Endodermal cell (in vitro differentiated cells): Measurements from ENCODE around the gene PALLD. TPM values are rescaled to one million over a fixed set of nuclear protein-coding genes. Genes with fewer than 3 reads are reported as not detected.

Source experiments
- DNase-seq: peaks from one replicate; pipeline ENCODE4 v3.0.0-alpha.2; 2017
- H3K27ac ChIP-seq: 2 replicates; pipeline ENCODE4 v1.5.1; 2013; ENCODE audit warnings: mild to moderate bottlenecking, low read depth, low read length, moderate library complexity
- H3K27me3 ChIP-seq: 2 replicates; pipeline ENCODE4 v1.6.1; 2013; ENCODE audit warnings: mild to moderate bottlenecking, low read length, moderate library complexity; ENCODE audit not compliant: insufficient read depth, control insufficient read depth, poor library complexity, severe bottlenecking
- H3K36me3 ChIP-seq: 2 replicates; pipeline ENCODE4 v1.7.0; 2013; ENCODE audit warnings: mild to moderate bottlenecking, low read length, moderate library complexity; ENCODE audit not compliant: control insufficient read depth, insufficient read depth
- H3K4me1 ChIP-seq: one replicate; pipeline ENCODE4 v1.7.0; 2013; ENCODE audit warnings: low read length; ENCODE audit not compliant: control insufficient read depth, insufficient read depth
- H3K4me3 ChIP-seq: 2 replicates; pipeline ENCODE4 v1.5.1; 2013; ENCODE audit warnings: mild to moderate bottlenecking, low read length, moderate library complexity
- H3K9ac ChIP-seq: 2 replicates; pipeline ENCODE4 v1.6.1; 2013; ENCODE audit warnings: mild to moderate bottlenecking, low read length, moderate library complexity; ENCODE audit not compliant: poor library complexity, severe bottlenecking; ENCODE audit errors: extremely low read depth
- H3K9me3 ChIP-seq: 2 replicates; pipeline ENCODE4 v1.6.1; 2013; ENCODE audit warnings: mild to moderate bottlenecking, low read length, moderate library complexity; ENCODE audit not compliant: control insufficient read depth
- H3K27ac Mint-ChIP-seq: 2 replicates; pipeline ENCODE4 v1.8.0; 2020; ENCODE audit warnings: mixed read lengths
- H3K27me3 Mint-ChIP-seq: 2 replicates; pipeline ENCODE4 v1.8.0; 2021; ENCODE audit warnings: mild to moderate bottlenecking, mixed read lengths; ENCODE audit not compliant: insufficient read depth
- H3K36me3 Mint-ChIP-seq: 2 replicates; pipeline ENCODE4 v1.8.0; 2020; ENCODE audit warnings: low read depth, mixed read lengths
- H3K4me1 Mint-ChIP-seq: 2 replicates; pipeline ENCODE4 v1.8.0; 2020; ENCODE audit warnings: mixed read lengths
- H3K4me3 Mint-ChIP-seq: 2 replicates; pipeline ENCODE4 v1.8.0; 2020; ENCODE audit warnings: mild to moderate bottlenecking, moderate library complexity, mixed read lengths
- H3K9me3 Mint-ChIP-seq: 2 replicates; pipeline ENCODE4 v1.8.0; 2020; ENCODE audit warnings: mild to moderate bottlenecking, mixed read lengths
- WGBS, 2 experiments: methylation state at CpG; one replicate each; pipeline versions ENCODE4 v1.1.5 to v1.1.7; 2013; ENCODE audit warnings: missing lambda C conversion rate in 2 of 2, mixed read lengths in 1 of 2; ENCODE audit not compliant: insufficient coverage in 1 of 2, insufficient read length in 1 of 2; 5-methylcytosine and 5-hydroxymethylcytosine counted together
- total RNA-seq, 2 donors: library from RNA; stranded (reverse); fragmentation: NEBNext Ultra II Directional in 1 of 2; extraction: Animal tissue kit (Norgen Biotek cat#: 25700) in 1 of 2; gene quantifications; 2 replicates in 1 of 2; 3 replicates in 1 of 2; pipeline ENCODE4 v1.2.1, GENCODE V29; 2021
- TF ChIP-seq, protein P1 (sequence below): fragments of 200-600 bp; sonication (generic); conservative IDR thresholded peaks from 2 replicates; pipeline ENCODE4 v1.5.0; 2021; ENCODE audit warnings: antibody characterized with exemption, mild to moderate bottlenecking

The PALLD gene
- total RNA-seq, 2 donors from 2014 or later: 51.8 to 86.7 TPM

DNA sequence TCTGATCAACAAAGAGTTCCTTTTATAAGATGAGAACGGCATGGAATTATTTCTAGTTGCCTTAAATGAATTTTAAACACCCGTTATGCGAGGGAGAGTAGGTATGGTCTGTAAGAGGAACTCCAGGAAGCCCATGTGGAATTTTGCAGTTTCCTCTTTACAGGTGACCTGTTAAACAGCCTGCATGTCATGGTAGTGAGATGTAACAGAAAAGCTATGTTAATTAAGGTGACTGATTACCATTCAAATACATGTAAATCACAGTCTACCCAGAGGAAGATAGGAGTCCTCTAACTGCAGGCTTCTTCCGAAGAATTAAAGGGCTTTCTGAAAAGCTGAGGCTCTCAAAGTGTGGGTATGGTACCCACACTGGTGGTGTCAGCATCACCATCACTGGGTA is 349.6 kb downstream of the PALLD start:
- Histone ChIP-seq H3K9ac (no peak overlapping the region), H3K4me3 (no peak overlapping the region), H3K36me3 (peaks cover 45% of the 10 kb centered on the region), H3K27me3 (no peaks in the 10 kb centered on the region), H3K9me3 (no peaks in the 10 kb centered on the region), H3K27ac (no peak overlapping the region), H3K4me1 (peaks cover 15% of the 10 kb centered on the region)
- no peak overlapping the region for H3K27ac Mint-ChIP-seq
- H3K4me1 Mint-ChIP-seq: peaks cover 37% of the 10 kb centered on the region
- no peak overlapping the region for H3K4me3 Mint-ChIP-seq
- H3K9me3 Mint-ChIP-seq: no peaks in the 10 kb centered on the region
- no peak for DNase-seq
- TF ChIP-seq, protein P1, sequence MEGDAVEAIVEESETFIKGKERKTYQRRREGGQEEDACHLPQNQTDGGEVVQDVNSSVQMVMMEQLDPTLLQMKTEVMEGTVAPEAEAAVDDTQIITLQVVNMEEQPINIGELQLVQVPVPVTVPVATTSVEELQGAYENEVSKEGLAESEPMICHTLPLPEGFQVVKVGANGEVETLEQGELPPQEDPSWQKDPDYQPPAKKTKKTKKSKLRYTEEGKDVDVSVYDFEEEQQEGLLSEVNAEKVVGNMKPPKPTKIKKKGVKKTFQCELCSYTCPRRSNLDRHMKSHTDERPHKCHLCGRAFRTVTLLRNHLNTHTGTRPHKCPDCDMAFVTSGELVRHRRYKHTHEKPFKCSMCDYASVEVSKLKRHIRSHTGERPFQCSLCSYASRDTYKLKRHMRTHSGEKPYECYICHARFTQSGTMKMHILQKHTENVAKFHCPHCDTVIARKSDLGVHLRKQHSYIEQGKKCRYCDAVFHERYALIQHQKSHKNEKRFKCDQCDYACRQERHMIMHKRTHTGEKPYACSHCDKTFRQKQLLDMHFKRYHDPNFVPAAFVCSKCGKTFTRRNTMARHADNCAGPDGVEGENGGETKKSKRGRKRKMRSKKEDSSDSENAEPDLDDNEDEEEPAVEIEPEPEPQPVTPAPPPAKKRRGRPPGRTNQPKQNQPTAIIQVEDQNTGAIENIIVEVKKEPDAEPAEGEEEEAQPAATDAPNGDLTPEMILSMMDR: no peak
- peaks cover 27% of the 10 kb centered on the region for H3K27me3 Mint-ChIP-seq
- WGBS, 2 experiments: 71 to 81% methylated on average over 3 to 4 of the region's 4 CpGs
- H3K36me3 Mint-ChIP-seq: peaks cover 8% of the 10 kb centered on the region

DNA sequence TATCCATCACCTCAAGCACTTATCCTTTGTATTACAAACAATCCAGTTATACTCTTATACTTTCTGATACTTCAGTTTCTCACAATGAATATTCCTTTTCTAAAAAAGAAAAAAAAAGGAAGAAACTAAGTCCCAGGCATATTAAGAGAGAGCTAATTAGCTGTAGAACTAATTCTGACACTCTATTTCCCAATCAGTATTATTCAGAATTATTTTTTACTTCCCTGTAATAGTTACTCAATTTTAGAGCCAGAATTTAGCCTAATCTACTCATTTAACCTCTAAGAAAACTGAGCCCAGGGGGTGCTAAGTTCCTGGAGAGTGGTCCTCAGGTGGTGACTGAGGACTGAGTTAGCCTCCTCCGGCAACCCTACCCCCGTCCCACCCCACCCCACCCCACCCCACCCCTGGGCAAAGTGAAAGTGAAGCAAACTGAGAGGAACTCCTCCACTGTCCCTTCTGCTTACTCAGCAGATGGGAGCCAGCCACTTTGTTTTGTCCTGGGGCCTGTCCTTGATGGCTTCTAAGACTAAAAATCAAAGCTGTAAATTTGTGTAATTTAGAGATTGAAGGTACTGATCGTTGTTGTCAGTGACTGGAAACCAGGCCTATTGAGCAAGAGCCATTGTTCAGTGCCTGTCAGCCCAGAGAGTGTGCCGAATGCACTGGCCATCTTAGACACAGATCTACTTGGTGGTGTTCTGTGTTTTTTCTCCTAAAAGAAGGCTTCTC is 351.1 kb downstream of the PALLD start:
- Mint-ChIP-seq H3K27me3 (peaks cover 23% of the 10 kb centered on the region), H3K4me3 (no peak overlapping the region), H3K36me3 (peaks cover 8% of the 10 kb centered on the region), H3K9me3 (no peaks in the 10 kb centered on the region), H3K27ac (no peak overlapping the region), H3K4me1 (peaks cover 37% of the 10 kb centered on the region)
- TF ChIP-seq, protein P1: no peak
- Histone ChIP-seq H3K9me3 (no peaks in the 10 kb centered on the region), H3K4me3 (peak overlapping the region; percentile 57), H3K9ac (no peak overlapping the region), H3K27ac (peak overlapping the region; percentile 84), H3K36me3 (peaks cover 41% of the 10 kb centered on the region), H3K4me1 (peaks cover 15% of the 10 kb centered on the region), H3K27me3 (no peaks in the 10 kb centered on the region)
- no peak for DNase-seq
- WGBS, 2 experiments: 53 to 74% methylated on average over 2 of the region's 4 CpGs

DNA sequence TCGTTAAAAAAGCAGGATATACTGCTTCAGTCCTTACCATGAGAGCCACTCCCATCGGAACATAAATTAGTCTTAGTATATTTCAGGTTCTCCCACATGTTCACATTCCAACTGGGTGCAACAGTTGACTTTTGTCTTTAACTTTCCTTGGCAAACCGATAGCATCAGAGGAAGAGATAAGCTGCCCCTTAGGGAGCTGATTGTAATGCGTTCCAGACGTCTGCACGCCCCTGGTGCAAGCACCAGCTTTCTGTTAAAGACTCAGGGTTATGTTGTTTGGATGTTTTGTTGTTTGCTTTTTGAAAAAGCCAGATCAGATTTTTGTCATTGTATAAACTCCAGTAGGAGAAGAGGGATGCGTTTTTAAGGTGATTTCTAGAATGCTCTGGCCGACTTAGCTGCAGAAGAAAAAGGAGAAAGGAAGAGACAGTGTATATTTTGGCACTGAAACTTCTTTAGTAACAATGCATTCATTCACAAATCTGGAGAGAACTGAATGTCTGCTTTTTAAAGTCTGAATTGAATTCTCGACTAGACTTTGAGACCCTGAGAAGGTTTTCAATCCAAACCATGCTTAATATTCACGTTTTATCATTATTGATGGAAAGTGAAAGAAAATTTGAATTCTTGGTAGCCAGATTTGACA is 352.3 kb downstream of the PALLD start:
- Mint-ChIP-seq H3K27ac (no peak overlapping the region), H3K27me3 (peaks cover 21% of the 10 kb centered on the region), H3K4me1 (peaks cover 41% of the 10 kb centered on the region), H3K4me3 (peak overlapping the region; percentile 9), H3K36me3 (peaks cover 19% of the 10 kb centered on the region), H3K9me3 (no peaks in the 10 kb centered on the region)
- Histone ChIP-seq H3K4me3 (peak overlapping the region; percentile 57), H3K27ac (peak overlapping the region; percentile 84), H3K36me3 (peaks cover 45% of the 10 kb centered on the region), H3K27me3 (no peaks in the 10 kb centered on the region), H3K9me3 (no peaks in the 10 kb centered on the region), H3K9ac (peak overlapping the region; percentile 0), H3K4me1 (peaks cover 15% of the 10 kb centered on the region)
- WGBS, 2 experiments: 8 to 22% methylated on average over 5 to 10 of the region's 10 CpGs
- DNase-seq: no peak
- TF ChIP-seq, protein P1: no peak
